CD4-positive, alpha-beta T cell treated with Interferon alpha-2 for 1 hour (primary cell): Measurements from ENCODE around the gene DOCK11.
A peak's percentile ranks its signal among the peaks of the same experiment; 100 is the strongest.
"Not testable (repeated sequence)": the region's sequence is repeated elsewhere in the genome, so short reads cannot be mapped to it uniquely, and the experiment has no call there.

Experiments used
- DNase-seq, 2 donors: peaks; one replicate each; pipeline ENCODE4 v3.0.0-alpha.2; 2020 to 2022

Gene DOCK11

DNA sequence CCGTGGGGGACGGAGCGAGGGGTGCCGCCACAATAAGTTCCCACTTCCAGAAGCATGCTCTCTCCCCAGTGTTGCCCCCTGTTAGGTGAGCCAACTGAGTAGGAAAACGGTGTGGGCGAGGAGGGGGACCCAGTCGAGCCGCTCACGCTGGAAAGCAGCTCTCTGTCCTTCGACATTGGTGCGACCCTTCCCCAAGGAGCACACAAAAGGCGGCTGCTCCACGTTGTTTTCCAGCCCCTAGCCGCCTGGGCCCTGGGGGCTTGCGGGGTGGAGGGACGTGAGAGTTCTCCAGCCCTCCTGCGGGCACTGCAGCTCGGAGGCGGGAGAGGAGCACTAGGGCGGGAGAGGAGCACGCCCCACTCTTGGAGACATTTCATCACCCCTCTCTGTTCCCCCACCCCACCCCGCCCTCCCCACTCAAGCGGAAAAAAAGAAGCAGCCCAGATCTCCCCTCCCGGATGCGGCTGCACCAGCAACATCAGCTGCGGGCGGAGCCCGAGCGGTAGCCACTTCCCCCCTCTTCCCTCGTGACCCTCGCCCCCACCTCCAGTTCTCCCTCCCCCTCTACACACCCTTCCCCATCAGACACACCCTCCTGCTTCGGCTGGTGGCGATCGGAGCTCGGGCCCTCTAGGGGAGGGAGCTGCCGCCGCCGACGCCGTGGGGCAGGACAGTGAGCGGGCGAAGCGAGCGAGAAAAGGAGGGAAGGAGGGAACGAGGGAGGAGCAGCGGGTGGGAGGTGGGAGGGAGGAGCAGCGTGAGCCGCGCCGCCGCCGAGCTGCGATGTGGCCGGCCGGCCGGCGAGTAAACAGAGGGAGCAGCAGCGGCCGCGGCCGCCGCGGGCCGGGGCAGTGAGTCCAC is at the start of gene DOCK11:
Gene DOCK11 (plus strand): TSS at position 755 of the 861 bp plus-strand sequence. CDS start 157 bp downstream, outside the sequence.
- DNase-seq, result peak; percentile 86 to 87

- DNase-seq, result no peak
Measured at GRCh38 chrX:118448273-118448783, 47.3 kb upstream of the DOCK11 start.

DNA sequence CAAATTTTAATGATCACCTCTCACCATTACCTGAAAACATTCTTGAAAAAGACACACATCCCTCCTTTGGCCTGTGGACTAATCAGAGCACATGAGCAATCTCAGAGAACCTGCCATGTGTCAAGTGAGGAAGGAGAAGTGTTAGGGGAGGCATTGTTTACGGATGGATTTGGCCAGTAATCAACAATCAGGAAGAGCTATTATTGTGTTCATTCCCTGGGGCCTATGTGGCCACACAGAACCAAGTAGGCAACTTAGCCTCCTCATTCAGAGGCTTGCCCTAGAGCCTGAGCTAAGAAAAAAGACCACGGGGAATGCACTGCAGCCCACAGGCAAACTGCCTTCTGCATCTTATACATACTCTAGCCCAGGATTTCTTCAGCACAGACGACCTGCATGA is 40.6 kb upstream of the DOCK11 start:
- DNase-seq, result no peak

DNA sequence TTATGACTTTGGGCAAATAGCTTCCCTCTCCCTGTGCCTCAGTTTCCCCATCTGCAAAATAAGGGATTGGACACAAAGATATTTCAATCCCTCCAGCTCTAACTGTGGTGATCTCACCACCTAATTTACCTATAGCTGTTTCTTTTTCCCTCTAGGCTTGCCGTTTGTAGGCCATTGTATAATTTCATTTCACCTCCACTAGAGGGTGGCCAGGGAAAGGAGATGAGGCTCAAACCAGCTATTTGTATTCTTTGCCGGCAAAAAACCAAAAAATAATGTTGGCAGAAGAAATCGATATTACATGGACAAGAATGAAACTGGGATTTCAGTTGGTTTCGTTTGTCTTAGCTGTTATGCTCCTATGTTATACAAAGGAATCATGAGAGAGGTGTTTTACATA is 36.1 kb upstream of the DOCK11 start:
- DNase-seq, result peak; percentile 6 to 54

DNA sequence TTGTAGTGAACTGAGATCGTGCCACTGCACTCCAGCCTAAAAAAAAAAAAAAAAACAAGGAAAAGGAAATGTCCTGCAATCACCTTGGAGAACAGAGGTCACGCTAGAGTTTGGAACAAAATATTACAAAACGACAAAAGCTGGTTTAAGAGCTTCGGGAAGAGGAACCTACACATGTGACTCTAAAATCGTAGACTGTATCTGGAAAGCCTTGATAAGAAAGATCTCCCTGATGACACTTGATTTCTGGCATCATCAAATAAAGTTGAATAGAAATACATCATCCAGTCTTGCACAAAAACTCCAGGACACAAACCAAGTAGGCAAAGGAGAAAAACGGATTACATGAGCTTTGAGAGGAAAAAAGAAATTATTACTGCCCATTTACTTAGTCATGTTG is 31.1 kb upstream of the DOCK11 start:
- DNase-seq, result no peak

DNA sequence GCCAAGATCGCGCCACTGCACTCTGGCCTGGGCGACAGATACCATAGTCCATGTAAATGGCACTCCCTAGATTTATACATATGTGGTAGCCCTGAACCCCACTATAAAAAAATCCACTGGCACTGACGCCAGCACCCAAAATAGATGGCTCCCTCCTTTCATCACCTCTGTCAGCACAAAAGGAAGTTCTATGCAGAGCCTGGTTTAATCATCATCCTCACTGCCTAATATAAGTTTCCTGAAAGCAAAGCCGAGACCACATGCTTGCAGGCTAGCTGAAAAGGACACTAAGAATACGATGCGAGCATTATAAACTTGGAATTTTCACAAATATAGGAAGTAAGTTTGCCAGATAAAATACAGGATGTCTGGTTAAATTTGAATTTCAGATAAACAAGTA is 27.5 kb upstream of the DOCK11 start:
- no peak for DNase-seq

DNA sequence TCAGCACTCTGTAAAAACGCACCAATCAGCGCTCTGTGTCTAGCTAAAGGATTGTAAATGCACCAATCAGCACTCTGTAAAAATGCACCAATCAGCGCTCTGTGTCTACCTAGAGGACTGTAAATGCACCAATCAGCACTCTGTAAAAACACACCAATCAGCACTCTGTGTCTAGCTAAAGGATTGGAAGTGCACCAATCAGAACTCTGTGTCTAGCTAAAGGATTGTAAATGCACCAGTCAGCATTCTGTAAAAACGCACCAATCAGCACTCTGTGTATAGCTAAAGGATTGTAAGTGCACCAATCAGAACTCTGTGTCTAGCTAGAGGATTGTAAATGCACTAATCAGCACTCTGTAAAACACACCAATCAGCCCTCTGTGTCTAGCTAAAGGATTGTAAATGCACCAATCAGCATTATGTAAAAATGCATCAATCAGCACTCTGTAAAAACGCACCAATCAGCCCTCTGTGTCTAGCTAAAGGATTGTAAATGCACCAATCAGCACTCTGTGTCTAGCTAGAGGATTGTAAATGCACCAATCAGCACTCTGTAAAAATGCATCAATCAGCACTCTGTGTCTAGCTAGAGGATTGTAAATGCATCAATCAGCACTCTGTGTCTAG is 24.8 kb upstream of the DOCK11 start:
- DNase-seq, result not testable (repeated sequence)

DNA sequence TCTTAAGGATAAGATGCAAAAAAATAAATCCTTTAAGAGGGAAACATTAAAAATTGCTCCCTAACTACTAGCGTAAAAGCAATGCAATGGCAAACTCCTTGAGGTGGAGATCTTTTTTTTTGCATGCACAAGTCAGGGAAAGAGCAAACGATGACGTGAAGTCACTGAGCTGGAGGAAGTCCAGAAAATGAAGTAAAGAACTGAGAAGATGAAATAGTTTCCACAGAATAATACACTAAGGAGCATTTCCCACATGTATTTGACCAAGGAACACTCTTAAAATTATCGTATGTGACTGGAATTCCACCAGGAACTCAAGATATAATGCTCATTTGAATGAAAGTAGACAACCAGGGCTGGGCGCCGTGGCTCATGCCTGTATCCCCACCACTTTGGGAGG is 21.0 kb upstream of the DOCK11 start:
- no peak for DNase-seq

DNA sequence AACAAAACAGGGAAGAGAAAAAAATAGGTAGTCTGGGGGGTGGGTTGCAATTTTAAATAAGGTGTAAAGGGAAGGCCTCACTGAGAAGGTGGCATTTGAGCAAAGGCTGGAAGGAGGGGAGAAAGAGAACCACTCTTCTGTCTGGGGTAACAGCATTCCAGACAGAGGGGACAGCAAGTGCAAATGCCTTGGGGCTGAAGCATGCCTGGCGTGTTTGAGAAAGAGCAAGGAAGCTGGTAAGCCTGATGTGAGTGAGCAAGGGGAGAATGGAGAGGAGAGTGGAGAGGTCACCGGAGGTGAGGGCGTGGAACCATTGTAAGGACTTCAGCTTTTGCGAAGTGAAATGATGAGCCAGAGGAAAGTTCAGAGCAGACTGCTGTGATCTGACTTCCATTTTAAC is 19.7 kb upstream of the DOCK11 start:
- DNase-seq, result no peak

- no peak for DNase-seq
Measured at GRCh38 chrX:118480172-118480571, 15.4 kb upstream of the DOCK11 start.

- not testable (repeated sequence) for DNase-seq
Measured at GRCh38 chrX:118482384-118482783, 13.2 kb upstream of the DOCK11 start.

GRCh38 chrX:118484216-118484903 is 11.3 kb upstream of the DOCK11 start:
- no peak for DNase-seq

GRCh38 chrX:118486693-118487092 is 8.9 kb upstream of the DOCK11 start:
- DNase-seq, result not testable (repeated sequence)

DNA sequence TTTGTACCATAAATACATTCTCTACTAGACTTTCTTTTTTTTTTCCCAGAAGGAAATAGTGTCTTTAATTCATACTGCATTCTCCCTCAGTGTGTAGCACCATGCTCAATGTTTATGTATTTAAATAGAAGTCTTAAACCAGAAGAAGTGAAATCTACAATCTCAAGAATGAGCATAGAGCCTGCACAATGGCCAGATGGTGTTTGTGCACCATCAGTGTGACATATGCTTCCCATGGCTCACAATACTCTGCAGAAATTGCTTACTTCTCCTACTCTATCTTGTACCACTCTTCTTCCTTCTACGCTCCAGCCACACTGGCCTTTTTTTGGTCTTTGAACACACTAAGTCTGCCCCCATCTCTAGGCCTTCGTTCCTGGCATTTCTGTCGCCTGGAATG is 2.6 kb upstream of the DOCK11 start:
- no peak for DNase-seq

- DNase-seq, result no peak
Measured at GRCh38 chrX:118493653-118494297, 1.8 kb upstream of the DOCK11 start.

DNA sequence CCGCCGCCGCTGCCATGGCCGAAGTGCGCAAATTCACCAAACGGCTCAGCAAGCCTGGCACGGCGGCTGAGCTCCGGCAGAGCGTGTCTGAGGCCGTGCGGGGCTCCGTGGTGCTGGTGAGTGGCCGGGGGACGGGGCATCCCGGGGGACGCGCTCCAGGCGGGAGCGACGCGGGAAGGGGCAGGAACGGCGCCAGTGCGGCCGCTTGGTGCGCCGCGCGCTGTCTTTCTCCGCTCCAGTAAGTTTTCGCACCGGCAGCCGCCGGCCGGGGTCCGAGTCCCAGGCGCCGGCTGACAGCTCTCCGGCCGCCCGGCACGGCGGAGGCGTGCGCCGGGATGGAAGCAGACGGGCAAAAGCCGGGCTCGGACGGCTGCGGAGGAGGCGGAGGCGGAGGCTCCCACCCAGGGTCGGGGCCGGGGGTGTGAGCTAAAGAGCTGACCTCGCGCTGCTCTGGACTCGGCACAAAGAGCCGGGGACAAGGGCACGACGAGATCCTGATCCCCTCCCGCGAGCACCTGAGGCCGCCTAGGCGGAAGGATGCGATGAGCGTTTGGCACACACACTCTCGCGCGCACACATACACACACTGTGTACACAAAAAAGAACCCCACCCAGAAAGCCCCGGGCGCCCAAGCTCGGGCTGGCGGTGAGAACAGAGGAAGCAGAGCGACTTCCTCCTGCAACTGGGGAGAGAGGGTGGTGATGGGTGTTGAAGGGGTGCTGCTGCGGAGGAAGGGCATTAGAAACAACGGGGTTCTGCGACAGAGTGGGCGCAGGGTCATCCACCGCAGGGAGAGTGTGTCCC is 545 bp downstream of the DOCK11 start:
- DNase-seq, result peak; percentile 83 to 86

GRCh38 chrX:118496763-118497079 is 1.1 kb downstream of the DOCK11 start:
- DNase-seq, result no peak

GRCh38 chrX:118497180-118497818 is 1.7 kb downstream of the DOCK11 start:
- peak; percentile 40 to 64 for DNase-seq

DNA sequence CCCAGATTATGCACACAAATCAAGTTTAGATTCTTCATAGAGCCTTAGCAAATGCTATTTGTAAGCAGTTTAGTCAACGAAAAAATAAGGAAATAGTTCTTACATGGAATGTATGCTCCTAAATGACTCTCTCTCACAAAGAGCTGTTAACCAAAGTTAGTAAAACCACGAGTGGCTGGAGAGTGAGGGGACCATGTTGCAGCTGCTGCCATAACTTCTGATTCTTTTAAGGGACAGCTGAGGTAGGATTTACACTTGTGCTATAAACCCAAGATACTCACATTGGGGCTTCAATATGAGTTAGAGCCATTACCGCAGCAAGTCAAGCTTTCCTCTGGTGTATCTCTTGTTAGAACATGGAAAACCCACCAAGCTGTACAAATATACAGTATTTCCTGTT is 2.7 kb downstream of the DOCK11 start:
- no peak for DNase-seq

DNA sequence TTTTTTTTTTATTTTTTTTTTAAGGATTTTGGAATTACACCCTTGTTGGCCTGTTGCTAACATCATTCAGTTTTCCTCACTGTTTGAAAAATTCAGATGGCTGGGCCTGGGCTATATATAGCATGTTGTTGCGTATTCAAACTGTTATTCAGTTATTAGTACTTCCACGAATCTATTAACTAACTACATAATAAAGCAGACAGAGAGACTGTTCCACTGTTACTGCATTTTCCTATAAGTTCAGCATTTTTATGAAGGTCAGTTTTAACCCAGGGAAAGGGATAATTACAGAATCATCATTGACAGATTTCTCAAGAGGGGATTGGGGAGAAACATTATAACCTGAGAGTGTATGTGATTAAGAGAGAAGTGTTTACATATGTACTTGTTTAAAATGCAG is 3.1 kb downstream of the DOCK11 start:
- no peak for DNase-seq

GRCh38 chrX:118499295-118499694 is 3.7 kb downstream of the DOCK11 start:
- no peak for DNase-seq
